ENCODE results near the gene SLC6A15.

SLC6A15 gene

GRCh38 chr12:84912198-84913128 lies at the start of gene SLC6A15:
Gene SLC6A15, minus strand, starts transcription at chr12:84912799. Its CDS starts 20,679 bp downstream, at chr12:84892120.
- no peak for DNase-seq

GRCh38 chr12:84960918-84961317 lies 48.3 kb upstream of the SLC6A15 start:
- no peak for DNase-seq

- no peak for DNase-seq
Observed at GRCh38 chr12:84955298-84955697, 42.7 kb upstream of the SLC6A15 start.

GRCh38 chr12:84954415-84954814 lies 41.8 kb upstream of the SLC6A15 start:
- DNase-seq: no peak

GRCh38 chr12:84950971-84951546 lies 38.5 kb upstream of the SLC6A15 start:
- DNase-seq: no peak

GRCh38 chr12:84946753-84947152 lies 34.2 kb upstream of the SLC6A15 start:
- no peak for DNase-seq

- no peak for DNase-seq
Observed at GRCh38 chr12:84937415-84937814, 24.8 kb upstream of the SLC6A15 start.

- no peak for DNase-seq
Observed at GRCh38 chr12:84929501-84929900, 16.9 kb upstream of the SLC6A15 start.

GRCh38 chr12:84924981-84925380 lies 12.4 kb upstream of the SLC6A15 start:
- DNase-seq: no peak

GRCh38 chr12:84922693-84923092 lies 10.1 kb upstream of the SLC6A15 start:
- no peak for DNase-seq

- DNase-seq: no peak
Observed at GRCh38 chr12:84920331-84920730, 7.7 kb upstream of the SLC6A15 start.

- no peak for DNase-seq
Observed at GRCh38 chr12:84919271-84919670, 6.7 kb upstream of the SLC6A15 start.

GRCh38 chr12:84913129-84913515 lies 523 bp upstream of the SLC6A15 start:
- DNase-seq: no peak

- DNase-seq: no peak
Observed at GRCh38 chr12:84911271-84912197, 1.1 kb downstream of the SLC6A15 start.

- DNase-seq: no peak
Observed at GRCh38 chr12:84910549-84911241, 1.9 kb downstream of the SLC6A15 start.

GRCh38 chr12:84904051-84904450 lies 8.5 kb downstream of the SLC6A15 start:
- DNase-seq: no peak

- no peak for DNase-seq
Observed at GRCh38 chr12:84891106-84891838, 21.3 kb downstream of the SLC6A15 start.

GRCh38 chr12:84889818-84890217 lies 22.8 kb downstream of the SLC6A15 start:
- DNase-seq: no peak

- no peak for DNase-seq
Observed at GRCh38 chr12:84888861-84889260, 23.7 kb downstream of the SLC6A15 start.

GRCh38 chr12:84877340-84877739 lies 35.3 kb downstream of the SLC6A15 start:
- no peak for DNase-seq

- DNase-seq: no peak
Observed at GRCh38 chr12:84875241-84875640, 37.4 kb downstream of the SLC6A15 start.

GRCh38 chr12:84874825-84875139 lies 37.8 kb downstream of the SLC6A15 start:
- DNase-seq: no peak
